Kidney capillary endothelial cell (primary cell): ENCODE results near the gene MFSD12.
"Not testable (repeated sequence)": the region's sequence is repeated elsewhere in the genome, so short reads cannot be mapped to it uniquely, and the experiment has no call there.

ENCODE experiments used
- DNase-seq: peaks from one replicate; pipeline ENCODE4 v3.0.0-alpha.2; 2018; ENCODE audit warnings: low spot score

MFSD12 gene

DNA sequence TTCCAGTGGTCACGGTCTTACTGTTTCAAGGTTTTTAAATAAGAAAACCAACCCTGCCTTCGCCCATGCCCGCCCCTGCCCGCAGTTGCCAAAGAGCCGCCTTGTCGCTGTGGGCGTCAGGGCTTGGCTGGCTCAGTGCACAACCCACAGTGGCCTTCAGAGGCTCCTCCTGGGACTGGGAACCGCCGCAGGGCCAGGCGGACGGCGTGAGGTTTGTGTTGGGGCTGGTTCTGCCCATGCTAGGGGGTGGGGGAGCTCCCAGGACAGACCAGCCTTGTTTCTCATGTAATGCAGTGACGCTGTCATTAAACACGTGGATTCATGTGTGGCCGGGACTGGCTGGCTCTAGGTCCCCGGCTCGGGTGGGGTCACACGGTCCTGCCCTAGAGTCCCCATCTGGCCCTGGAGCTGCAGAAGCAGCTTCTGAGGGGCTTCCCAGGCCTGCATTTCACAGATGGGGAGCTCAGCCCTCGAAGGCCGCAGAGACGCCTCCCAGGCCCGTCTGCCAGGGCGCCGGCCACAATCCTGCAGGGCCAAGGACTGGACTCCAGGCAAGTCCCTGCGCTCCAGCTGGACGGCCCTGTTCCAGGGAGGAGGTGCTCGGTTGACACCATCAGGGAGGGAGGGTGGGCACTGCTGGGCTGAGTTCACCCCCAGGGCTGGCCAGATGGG, 20.8 kb downstream of the MFSD12 start:
- no peak for DNase-seq

DNA sequence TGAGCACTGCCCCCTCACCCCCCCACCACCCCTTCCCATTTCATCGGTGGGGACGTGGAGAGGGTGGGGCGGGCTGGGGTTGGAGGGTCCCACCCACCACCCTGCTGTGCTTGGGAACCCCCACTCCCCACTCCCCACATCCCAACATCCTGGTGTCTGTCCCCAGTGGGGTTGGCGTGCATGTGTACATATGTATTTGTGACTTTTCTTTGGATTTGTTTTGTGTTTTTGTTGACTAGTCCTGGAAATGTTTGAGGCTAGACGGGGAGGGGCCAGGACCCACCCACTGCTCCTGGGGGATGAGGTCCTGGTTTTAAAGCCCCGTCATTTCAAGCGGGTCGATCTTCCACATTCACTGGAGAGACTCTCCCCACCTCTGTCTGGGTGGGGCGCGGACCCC, 21.4 kb downstream of the MFSD12 start:
- DNase-seq: no peak

DNA sequence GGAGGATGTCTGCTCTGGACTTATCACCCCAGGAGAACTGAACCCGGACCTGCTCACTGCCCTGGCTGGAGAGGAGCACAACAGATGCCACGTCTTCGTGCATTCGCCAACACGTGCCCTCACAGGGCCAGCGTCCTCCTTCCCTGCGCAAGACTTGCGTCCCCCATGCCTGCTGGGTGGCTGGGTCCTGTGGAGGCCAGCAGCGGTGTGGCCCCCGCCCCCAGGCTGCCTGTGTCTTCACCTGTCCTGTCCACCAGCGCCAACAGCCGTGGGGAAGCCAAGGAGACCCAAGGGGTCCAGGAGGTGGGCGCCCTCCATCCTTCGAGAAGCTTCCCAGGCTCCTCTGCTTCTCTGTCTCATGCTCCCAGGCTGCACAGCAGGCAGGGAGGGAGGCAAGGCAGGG, 21.8 kb downstream of the MFSD12 start:
- DNase-seq: no peak

DNA sequence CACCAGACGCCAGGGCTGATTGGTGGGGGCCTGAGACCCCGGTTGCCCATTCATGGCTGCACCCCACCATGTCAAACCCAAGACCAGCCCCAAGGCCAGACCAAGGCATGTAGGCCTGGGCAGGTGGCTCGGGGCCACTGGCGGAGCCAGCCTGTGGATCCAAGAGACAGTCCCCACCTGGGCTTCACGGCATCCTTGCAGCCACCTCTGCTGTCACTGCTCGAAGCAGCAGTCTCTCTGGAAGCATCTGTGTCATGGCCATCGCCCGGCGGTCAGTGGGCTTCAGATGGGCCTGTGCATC, 22.2 kb downstream of the MFSD12 start:
- no peak for DNase-seq

DNA sequence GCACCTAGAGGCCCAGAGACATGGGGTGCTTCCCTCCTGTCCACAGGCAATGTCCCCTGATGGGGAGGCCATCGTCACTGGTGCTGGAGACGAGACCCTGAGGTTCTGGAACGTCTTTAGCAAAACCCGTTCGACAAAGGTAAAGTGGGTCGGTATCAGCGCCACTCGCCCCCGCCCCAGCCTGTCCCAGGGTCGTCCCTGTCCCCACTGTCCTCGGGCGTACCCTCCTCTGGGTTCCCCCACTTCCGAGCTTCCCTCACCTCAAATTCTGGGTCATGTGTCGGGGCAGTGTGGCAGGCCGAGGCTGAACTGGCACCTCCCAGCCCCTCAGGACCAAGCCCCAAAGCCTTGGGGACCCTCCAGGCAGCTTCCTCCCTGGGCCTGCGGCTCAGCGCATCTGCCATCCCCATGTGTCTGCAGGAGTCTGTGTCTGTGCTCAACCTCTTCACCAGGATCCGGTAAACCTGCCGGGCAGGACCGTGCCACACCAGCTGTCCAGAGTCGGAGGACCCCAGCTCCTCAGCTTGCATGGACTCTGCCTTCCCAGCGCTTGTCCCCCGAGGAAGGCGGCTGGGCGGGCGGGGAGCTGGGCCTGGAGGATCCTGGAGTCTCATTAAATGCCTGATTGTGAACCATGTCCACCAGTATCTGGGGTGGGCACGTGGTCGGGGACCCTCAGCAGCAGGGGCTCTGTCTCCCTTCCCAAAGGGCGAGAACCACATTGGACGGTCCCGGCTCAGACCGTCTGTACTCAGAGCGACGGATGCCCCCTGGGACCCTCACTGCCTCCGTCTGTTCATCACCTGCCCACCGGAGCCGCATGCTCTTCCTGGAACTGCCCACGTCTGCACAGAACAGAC, 22.8 kb downstream of the MFSD12 start:
- no peak for DNase-seq

DNA sequence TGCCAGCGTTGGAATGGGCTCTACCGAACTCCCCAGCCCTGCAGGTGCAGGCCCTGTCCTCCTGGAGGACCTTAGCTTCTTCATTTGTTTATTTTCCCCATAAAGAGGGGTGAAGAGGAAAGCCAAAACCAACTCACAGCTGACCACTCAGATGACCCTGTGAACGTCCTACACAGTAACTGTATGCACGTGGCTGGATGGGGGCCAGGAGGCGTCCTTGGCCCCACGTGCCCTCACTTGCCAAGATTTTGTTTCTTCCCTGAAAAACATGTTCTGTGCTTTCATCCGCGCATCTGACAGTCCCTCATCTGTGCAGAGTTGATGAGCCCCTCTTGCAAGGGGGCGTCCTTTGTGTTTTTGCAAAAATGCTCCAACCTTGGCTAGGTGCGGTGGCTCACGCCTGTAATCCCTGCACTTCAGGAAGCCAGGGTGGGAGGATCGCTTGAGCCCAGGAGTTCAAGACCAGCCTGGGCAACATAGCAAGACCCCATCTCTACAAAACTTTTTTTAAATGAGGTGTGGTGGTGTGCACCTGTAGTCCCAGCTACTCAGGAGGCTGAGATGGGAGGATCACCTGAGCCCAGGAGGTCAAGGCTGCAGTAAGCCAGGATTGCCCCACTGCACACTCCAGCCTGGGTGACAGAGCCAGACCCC, 23.7 kb downstream of the MFSD12 start:
- DNase-seq: no peak

DNA sequence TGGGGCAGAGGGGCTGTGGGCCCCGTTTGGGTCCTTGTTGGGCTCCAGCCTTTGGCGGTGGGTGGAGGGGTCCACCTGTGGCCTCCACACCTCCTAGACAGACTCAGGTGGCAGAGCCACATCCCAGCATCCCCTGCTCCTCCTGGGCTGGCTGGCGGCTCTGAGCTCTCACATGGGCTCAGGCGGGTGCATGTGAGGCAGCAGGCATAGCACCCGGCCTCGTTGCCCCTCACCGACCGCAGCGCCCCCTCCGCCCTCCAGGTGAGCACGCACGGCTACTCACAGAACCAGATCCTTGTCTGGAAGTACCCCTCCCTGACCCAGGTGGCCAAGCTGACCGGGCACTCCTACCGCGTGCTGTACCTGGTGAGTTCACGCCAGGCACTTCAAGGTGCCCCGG, 24.4 kb downstream of the MFSD12 start:
- DNase-seq: no peak

DNA sequence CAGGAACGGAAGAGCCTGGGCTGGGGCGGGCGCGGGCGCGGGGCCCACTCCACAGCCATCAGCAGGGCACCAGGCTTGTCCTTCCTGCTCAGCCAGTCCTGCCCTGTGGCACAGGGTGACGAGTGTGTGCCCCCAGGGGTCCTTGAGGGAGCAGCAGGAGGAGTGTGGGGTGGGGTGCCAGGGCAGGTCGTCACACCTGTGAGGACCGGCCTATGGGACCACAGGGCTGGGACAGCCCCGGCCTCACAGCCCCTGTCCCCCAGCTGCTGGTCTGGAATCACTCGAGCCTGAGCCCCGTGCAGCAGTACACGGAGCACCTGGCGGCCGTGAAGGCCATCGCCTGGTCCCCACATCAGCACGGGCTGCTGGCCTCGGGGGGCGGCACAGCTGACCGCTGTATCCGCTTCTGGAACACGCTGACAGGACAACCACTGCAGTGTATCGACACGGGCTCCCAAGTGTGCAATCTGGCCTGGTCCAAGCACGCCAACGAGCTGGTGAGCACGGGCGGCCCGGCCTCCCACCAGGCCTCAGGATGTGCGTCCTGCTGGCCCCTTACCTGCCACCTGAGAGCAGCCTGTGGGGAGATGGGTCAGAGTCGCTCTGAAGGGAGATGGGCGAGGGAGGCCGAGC, 25.1 kb downstream of the MFSD12 start:
- DNase-seq: no peak

DNA sequence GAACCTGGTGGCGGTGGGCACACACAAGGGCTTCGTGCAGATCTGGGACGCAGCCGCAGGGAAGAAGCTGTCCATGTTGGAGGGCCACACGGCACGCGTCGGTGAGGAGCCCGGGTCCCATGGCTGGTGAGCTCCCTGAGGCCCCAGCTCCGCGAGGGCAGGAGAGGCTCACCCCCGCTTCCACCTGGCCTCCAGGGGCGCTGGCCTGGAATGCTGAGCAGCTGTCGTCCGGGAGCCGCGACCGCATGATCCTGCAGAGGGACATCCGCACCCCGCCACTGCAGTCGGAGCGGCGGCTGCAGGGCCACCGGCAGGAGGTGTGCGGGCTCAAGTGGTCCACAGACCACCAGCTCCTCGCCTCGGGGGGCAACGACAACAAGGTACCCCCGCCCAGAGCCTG, 25.7 kb downstream of the MFSD12 start:
- DNase-seq: no peak

DNA sequence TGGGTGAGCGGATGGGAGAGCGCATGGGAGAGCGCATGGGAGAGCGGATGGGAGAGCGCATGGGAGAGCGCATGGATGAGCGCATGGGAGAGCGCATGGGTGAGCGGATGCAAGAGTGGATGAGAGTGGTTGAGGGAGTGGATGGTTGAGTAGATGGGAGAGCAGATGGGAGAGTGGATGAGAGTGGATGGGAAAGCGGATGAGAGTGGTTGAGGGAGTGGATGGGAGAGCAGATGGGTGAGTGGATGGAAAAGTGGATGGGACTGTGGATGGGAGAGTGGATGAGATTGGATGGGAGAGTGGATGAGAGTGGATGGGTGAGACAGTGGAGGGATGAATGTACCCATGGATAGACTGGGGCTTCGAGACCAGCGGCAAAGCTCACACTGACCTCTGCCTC, 27.0 kb downstream of the MFSD12 start:
- DNase-seq: no peak

DNA sequence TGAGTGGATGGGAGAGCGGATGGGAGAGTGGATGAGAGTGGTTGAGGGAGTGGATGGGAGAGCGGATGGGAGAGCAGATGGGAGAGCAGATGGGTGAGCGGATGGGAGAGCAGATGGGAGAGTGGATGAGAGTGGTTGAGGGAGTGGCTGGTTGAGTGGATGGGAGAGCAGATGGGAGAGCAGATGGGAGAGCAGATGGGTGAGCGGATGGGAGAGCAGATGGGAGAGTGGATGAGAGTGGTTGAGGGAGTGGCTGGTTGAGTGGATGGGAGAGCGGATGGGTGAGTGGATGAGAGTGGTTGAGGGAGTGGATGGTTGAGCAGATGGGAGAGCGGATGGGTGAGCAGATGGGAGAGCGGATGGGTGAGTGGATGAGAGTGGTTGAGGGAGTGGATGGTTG, 28.1 kb downstream of the MFSD12 start:
- not testable (repeated sequence) for DNase-seq

DNA sequence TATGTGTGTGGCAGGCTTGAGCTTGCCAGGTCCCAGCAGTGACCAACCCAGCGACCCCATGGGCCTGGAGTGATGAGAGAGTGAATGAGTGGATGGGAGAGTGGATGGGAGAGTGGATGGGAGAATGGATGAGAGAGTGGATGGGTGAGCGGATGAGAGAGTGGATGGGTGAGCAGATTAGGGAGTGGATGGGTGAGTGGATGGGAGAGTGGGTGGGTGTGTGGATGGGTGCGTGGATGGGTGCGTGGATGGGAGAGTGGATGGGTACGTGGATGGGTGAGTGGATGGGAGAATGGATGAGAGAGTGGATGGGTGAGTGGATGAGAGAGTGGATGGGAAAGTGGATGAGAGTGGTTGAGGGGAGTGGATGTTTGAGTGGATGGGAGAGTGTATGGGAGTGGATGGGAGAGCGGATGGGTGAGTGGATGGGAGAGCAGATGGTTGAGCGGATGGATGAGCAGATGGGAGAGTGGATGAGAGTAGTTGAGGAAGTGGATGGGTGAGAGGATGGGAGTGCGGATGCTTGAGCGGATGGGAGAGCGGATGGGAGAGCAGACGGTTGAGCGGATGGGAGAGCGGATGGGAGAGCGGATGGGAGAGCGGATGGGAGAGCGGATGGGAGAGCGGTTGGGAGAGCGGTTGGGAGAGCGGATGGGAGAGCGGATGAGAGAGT, 28.7 kb downstream of the MFSD12 start:
- DNase-seq: no peak

DNA sequence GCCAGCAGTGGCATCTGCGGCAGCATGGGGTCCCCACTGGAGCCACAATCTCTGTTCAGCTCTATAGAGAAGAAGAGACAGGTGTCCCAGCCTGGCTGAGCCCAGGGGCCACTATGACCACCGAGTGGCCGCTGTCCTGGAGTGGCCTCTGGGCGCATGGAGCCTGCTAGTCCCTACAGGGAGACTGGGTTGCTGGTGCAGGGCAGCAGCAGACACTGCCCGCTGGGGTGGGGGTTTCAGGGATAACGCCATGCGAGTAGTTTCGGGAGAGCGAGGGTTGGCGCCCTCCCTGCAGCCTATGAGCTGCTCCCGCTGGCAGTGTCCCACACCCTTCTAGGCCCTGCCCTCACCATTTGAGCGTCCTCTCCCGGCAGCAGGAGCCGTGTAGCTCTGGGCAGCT, 29.3 kb downstream of the MFSD12 start:
- DNase-seq: no peak

DNA sequence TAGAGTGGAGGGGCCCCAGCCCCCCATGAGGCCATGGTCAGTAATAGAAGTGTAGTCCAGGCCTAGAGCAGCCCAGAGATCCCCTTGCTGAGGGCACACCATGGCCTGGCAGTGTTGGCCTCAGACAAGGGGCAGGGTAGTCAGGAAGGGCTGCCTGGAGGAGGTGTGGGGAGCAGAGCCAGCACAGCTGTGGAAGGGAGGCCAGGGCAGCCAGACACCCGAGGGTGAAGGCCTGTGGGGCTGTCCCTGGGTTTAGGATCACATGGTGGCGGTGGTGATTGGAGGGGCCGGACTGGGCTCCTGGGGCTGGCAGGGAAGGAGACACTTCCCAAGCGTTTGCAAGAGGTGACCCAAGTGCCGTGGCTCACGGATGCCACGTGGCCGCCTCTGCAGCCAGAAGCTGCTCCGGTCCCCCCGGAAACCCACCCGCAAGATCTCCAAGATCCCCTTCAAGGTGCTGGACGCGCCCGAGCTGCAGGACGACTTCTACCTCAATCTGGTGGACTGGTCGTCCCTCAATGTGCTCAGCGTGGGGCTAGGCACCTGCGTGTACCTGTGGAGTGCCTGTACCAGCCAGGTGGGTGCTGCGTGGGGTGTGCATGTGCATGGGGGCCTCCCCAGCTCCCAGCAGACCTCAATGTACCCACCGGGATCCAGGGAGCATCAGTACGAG, 30.0 kb downstream of the MFSD12 start:
- DNase-seq: no peak

DNA sequence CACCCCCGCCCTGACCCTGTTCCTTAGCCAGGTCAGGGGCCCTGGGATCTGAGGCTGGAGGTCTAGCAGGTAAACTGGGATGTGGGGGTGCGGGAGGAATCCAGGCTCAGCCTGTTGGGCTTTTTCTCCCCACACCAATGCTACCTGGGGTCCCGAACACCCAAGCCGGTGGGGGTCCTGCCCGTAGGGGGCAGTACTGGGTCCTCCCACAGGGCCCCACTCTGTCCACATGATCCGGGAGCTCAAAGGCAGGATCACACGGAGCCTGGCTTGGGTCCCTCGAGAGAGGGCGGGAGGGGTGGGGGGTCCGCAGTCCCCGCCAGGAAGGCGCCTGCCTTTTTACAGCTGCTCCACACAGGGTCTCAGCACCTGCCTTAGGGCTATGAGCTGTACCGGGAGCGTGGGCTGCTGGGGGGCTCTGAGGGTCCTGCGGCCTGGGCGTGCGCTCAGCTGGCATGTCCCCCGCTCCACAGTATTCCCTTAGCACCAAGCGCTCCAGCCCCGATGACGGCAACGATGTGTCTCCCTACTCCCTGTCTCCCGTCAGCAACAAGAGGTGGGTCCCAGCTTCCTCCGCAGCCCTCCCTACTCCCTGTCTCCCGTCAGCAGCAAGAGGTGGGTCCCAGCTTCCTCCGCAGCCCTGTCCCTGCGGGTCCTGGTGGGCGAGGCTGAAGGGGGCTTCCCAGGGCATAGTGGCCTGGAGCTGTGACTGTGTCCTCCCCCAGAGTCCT, 30.7 kb downstream of the MFSD12 start:
- no peak for DNase-seq

DNA sequence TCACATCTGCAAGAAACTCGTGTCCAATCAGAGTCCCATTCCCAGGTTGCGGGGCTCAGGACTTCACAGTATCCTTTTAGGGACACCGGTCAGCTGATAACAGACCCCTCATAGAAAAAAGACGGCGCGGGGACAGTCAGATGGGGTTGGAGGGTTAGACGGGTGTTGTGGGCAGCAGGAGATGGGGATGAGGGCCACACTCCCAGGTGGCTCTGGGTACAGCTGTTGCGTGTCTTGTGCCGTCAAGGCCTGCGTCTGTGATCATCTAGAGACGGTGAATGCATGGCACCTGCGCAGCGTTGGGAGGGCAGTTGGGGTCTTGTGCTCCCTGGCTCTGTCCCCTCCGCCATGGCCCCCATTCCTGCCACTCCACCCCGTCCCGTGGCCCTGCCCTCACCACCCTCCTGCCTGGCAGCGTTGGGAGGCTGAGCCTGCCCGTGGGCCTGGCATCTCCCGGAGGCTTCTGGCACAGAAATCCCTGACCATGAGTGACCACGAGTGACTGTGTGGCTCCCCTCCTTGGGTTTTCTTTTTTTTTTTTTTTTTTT, 32.4 kb downstream of the MFSD12 start:
- no peak for DNase-seq

DNA sequence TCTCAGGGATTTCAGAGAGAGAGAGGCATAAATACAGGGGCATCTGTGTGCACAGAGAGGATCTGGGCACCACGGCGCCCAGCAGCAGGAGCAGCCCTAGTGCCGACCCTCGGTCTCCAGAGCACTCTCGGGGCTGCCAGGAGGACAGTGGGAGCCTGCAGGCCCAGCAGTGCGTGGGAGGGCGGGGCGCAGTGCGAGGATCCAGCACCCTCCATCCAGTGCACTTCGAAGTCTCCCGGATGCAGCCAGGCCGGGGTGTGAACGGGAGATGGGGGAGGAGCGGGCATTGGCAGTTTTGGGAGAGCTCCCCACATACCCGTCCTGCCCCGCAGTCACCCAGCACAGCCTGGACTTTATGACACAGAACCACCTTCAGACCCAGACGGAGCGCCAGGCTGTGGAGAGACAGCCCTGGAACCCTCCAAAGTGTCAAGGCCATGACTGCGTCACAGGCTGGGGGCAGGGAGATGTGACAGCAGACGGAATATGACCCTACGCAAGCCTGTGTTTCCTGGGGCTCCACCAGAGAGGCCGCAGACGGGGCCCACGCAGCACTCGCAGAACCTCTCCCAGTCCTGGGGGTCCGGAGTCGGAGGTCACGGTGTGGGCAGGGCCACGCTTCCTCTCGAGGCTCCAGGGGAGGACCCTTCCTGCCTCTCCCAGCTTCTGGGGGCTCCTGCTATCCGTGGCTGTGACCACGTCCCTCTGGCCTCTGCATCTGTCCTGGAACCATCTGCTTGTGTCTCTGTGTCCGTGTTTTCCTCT, 33.1 kb downstream of the MFSD12 start:
- DNase-seq: no peak

DNA sequence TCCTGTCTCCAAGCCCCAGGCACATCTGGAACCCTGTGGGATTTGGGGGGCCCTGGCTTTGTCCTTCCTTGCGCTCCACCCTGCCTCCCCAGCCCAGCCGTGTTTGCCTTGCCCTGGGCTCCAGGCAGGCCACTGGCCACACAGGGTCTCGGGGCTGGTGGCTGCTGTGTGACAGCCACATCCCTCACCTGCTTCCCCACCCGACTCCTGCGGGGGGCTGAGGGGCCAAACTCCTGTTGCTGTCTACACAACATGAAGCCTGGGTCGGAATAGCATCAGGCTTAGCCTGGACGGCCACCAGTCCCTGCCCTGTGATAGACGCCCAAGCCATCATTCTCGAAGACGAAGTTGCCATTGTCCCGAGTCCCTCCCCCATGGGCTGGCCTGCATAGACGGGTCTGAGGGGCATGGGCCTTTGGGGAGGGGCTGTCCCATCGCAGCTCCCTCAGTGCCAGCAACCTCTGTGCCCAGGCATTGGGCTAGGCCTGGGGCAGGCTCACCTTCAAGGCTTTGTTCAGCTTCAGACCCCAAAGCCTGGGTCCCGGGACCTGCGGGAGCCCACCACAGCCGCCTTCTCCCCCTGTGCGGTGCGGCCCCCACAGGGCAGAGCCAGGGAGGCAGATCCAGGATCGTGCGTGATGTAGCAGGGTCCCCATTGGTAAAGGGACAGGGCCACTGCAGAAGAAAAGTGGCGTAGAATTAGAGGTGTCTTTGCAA, 33.9 kb downstream of the MFSD12 start:
- DNase-seq: no peak
